Esophagus muscularis mucosa (tissue), 4 donors: ENCODE measurements around the gene SLC12A8. TPM values are rescaled to one million over a fixed set of nuclear protein-coding genes. Genes with fewer than 3 reads are reported as not detected.

Source experiments
- DNase-seq: peaks from one replicate; pipeline ENCODE4 v3.0.0-alpha.2; 2017; ENCODE audit errors: extremely low spot score
- H3K27ac ChIP-seq, 4 donors: fragments of 200-600 bp; sonication (generic); replicated peaks in 1 of 4; 1 replicate in 3 of 4; 2 replicates in 1 of 4; pipeline ENCODE4 v1.5.1; 2016 to 2019; ENCODE audit warnings: mild to moderate bottlenecking in 1 of 4
- H3K27me3 ChIP-seq, 4 donors: fragments of 200-600 bp; sonication (generic); one replicate each; pipeline versions ENCODE4 v1.5.1 to v1.6.0; 2016 to 2019
- H3K36me3 ChIP-seq, 4 donors: fragments of 200-600 bp; sonication (generic); one replicate each; pipeline ENCODE4 v1.5.1; 2016 to 2019
- H3K4me1 ChIP-seq, 4 donors: fragments of 200-600 bp; sonication (generic); one replicate each; pipeline ENCODE4 v1.5.1; 2016 to 2019
- H3K4me3 ChIP-seq, 4 donors: fragments of 200-600 bp; sonication (generic); 1 replicate in 2 of 4; 2 replicates in 2 of 4; pipeline ENCODE4 v1.5.1; 2016 to 2019; ENCODE audit warnings: mild to moderate bottlenecking in 4 of 4, moderate library complexity in 1 of 4
- H3K9me3 ChIP-seq, 4 donors: fragments of 200-600 bp; sonication (generic); 1 replicate in 3 of 4; 2 replicates in 1 of 4; pipeline ENCODE4 v1.5.1; 2016 to 2019
- EP300 ChIP-seq: sonication (generic); formaldehyde crosslinking; IDR thresholded peaks from one replicate; pipeline ENCODE4 v1.6.1; 2017; ENCODE audit warnings: antibody characterized with exemption
- POLR2A ChIP-seq: fragments of 450-650 bp; IDR thresholded peaks from one replicate; pipeline ENCODE4 v1.6.1; 2017; ENCODE audit warnings: antibody characterized with exemption, moderate library complexity, mild to moderate bottlenecking, low read depth
- POLR2AphosphoS5 ChIP-seq, 2 donors: sonication (generic); formaldehyde crosslinking; IDR thresholded peaks; one replicate each; pipeline ENCODE4 v1.6.1; 2017; ENCODE audit warnings: antibody characterized with exemption in 2 of 2
- WGBS: methylation state at CpG from one replicate; pipeline ENCODE4 v1.1.5; 2018; 5-methylcytosine and 5-hydroxymethylcytosine counted together
- intact Hi-C: fragments of 100-400 bp; cut with DNase I; formaldehyde crosslinking; loops from one replicate; pipeline ENCODE4 v1.15.1; 2023
- total RNA-seq, 4 donors: library from RNA; depleted of rRNA; stranded (reverse); fragments of >200 nt; gene quantifications; one replicate each; pipeline versions ENCODE4 v1.1.0 to v1.2.1, GENCODE V29; 2016
- TF ChIP-seq, protein P1 (sequence below), 3 experiments: fragments of 200-600 bp in 2 of 3; fragments of 450-650 bp in 1 of 3; sonication (generic) in 2 of 3; IDR thresholded peaks; one replicate each; pipeline ENCODE4 v1.5.1; 2017 to 2019; ENCODE audit warnings: antibody characterized with exemption in 3 of 3, mild to moderate bottlenecking in 2 of 3, moderate library complexity in 1 of 3

Gene SLC12A8
- total RNA-seq, 4 donors from 2014 or later, result 0.46 to 2.9 (median 1.6) TPM; not detected in 1

DNA sequence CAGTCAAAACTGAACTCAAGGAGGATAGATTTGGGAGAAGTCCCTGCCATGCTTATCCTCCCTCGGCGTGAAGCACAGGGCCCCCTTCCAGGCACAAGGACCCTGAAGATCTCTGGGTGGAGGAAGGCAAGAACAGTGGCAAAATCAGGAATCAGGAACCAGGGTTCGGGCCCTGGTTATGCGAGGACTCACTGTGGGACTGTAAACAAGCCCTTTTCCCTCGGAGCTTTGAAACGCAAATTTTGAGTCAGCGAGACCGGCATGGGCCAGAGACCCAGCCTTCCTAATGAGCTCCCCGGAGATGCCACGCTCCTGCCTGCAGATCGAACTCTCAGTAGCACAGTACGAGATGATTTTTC is 70.1 kb downstream of the SLC12A8 start:
- Histone ChIP-seq H3K4me1 (peaks cover 50 to 62% (median 58%) of the 10 kb centered on the region in 4 donors), H3K4me3 (peak overlapping the region in 3 of 4 donors; percentile 54 to 58 (median 56)), H3K27me3 (no peaks in the 10 kb centered on the region), H3K27ac (peak overlapping the region; percentile 47 to 72 (median 63)), H3K36me3 (no peaks in the 10 kb centered on the region), H3K9me3 (no peaks in the 10 kb centered on the region)
- 85% methylated on average over 8 of the region's 12 CpGs for WGBS
- intact Hi-C loops, result loop anchor here (5.0 kb wide), 2 partner anchors 80 to 145 kb away; no protein-coding TSS in a partner anchor
- no peak for DNase-seq
- no peak for TF ChIP-seq POLR2AphosphoS5 (IDR thresholded peaks at IDR 0.05)
- no peak for TF ChIP-seq POLR2A

DNA sequence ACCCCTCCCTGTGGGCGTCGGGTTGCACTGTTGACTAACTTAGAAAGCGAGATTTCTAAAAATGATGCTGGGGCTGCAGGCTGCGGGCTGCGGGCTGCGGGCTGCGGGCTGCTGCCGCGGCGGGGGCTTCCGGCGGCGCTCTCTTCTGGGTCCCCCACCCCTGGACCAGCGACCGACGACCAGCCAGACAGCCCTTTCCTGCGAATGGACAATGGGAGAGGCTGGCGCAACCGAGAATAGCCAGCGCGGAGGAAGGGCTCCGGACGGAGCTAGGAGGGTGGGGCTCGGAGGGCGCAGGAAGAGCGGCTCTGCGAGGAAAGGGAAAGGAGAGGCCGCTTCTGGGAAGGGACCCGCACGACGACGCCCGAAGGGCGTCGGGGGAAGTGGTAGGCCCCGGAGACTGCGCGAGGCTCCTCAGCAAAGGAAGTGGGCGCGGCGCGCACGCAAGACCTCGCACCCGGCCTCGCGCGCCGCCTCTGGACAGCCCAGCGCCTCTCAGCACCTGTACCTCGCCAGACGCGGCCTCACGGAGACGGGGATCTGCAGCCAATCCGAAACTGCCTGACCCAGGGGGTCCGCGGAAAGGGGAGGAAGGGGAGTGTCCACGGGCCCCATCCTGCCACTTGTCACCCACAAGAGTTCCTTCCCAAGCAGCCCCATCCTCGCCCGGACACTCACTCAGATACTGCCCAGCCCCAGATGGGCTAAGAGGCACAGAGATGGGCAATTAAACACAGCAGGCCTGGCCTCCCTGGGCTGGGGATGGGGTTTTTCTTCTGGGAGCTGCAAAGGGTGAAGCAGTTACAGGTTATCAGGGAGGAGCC is 70.7 kb downstream of the SLC12A8 start:
- DNase-seq, result no peak

DNA sequence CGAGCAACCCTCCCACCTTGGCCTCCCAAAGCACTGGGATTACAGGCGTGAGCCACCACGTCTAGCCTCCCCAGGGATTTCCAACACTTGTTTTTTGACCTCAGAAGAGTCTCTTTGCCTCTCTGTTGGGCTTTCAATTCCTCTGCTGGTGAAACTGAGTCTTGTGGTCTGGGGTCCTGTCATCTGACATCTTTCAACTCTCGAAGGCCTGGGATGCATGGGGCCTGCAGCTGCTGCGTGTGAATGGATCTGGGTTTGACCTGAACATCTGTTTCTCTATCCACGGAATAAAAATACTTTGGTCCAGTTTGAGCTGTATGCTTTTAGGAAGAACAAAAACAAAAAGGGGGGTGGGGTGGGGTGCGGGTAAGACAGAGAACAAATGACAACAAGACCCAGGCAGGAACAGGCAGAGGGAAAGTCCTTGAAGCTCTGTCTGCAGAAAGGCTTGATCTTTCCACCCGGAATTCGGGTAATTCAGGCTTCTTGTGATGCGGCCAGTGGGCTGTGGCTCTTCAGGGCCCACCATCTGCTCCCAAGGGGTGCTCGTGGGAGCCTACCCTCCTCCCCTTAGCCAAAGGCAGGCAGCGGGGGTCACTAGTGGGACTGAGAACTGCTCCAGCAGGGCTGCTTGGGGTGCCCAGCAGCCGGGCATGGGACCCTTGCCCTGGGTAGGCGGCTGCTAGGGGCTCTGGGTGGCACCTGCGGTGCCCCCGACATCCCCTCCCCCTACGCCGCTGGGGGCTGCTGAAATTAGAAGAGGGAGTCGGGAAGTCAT is 71.5 kb downstream of the SLC12A8 start:
- Histone ChIP-seq H3K36me3 (no peaks in the 10 kb centered on the region), H3K9me3 (no peaks in the 10 kb centered on the region), H3K27ac (peak overlapping the region; percentile 47 to 72 (median 63)), H3K4me1 (peaks cover 45 to 57% (median 50%) of the 10 kb centered on the region in 4 donors), H3K4me3 (peak overlapping the region; percentile 54 to 58 (median 56)), H3K27me3 (no peaks in the 10 kb centered on the region)
- 68% methylated on average over 11 of the region's 19 CpGs for WGBS
- TF ChIP-seq, protein P1, sequence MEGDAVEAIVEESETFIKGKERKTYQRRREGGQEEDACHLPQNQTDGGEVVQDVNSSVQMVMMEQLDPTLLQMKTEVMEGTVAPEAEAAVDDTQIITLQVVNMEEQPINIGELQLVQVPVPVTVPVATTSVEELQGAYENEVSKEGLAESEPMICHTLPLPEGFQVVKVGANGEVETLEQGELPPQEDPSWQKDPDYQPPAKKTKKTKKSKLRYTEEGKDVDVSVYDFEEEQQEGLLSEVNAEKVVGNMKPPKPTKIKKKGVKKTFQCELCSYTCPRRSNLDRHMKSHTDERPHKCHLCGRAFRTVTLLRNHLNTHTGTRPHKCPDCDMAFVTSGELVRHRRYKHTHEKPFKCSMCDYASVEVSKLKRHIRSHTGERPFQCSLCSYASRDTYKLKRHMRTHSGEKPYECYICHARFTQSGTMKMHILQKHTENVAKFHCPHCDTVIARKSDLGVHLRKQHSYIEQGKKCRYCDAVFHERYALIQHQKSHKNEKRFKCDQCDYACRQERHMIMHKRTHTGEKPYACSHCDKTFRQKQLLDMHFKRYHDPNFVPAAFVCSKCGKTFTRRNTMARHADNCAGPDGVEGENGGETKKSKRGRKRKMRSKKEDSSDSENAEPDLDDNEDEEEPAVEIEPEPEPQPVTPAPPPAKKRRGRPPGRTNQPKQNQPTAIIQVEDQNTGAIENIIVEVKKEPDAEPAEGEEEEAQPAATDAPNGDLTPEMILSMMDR (IDR thresholded peaks at IDR 0.05), result no peak
- TF ChIP-seq POLR2AphosphoS5 (IDR thresholded peaks at IDR 0.05), result no peak
- no peak for TF ChIP-seq POLR2A
- no peak for DNase-seq
- intact Hi-C loops, result loop anchor here (5.0 kb wide), 2 partner anchors 79 to 144 kb away; no protein-coding TSS in a partner anchor

More for the DNA sequence above, 70.7 kb downstream of the SLC12A8 start:
- H3K4me1 ChIP-seq, result peaks cover 45 to 57% (median 55%) of the 10 kb centered on the region in 4 donors
- intact Hi-C loops, result loop anchor here (5.0 kb wide), 2 partner anchors 80 to 145 kb away; no protein-coding TSS in a partner anchor
- no peaks in the 10 kb centered on the region for H3K36me3 ChIP-seq
- no peaks in the 10 kb centered on the region for H3K27me3 ChIP-seq
- 3% methylated on average over 42 of the region's 61 CpGs for WGBS
- H3K4me3 ChIP-seq, result peak overlapping the region; percentile 54 to 58 (median 56)
- peak overlapping the region; percentile 47 to 72 (median 63) for H3K27ac ChIP-seq
- H3K9me3 ChIP-seq, result no peaks in the 10 kb centered on the region
- TF ChIP-seq POLR2AphosphoS5 (IDR thresholded peaks at IDR 0.05) (peak; percentile 18 to 42), EP300 (no peak), POLR2A (no peak)
- TF ChIP-seq, protein P1 (IDR thresholded peaks at IDR 0.05), result peak; percentile 58 to 70 (median 68)

DNA sequence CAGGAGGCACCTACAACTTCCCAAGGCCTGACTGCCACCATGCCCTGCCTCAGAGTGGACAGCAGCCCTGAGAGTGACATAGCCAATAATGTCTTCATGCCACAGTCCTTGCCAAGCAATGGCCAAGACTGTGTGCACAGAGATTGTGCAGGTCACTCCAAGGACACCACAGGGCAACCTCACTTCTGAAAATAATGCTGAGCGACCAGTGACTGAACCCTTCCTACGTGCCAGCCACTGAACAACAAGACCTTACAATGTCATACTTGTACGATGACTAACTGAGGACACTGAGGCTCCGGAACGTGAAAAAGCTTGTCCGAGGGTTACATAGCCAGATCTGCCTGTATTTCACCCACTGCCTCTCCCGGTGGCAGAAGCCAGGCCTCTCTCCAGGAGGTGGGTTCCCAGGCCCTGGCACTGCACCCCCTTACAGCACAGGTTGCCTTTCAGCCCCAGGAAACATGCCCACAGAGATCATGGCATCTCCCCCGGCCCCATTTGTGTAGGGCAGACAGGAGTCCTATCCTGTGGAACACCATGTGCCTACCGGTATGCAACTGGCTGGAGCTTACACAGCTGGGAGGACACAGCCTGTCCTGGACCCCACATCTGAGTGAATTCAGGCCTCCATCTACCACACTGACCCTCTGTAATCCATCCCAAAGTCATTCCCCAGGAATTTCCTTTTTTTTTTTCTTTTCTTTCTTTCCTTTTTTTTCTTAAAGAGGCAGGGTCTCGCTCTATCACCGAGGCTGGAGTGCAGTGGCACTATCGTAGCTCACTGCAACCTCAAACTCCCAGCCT is 72.3 kb downstream of the SLC12A8 start:
- Histone ChIP-seq H3K4me1 (peaks cover 45 to 57% (median 50%) of the 10 kb centered on the region in 4 donors), H3K27ac (peak overlapping the region in 1 of 4 donors; percentile 72)
- WGBS, result 90% methylated on average over 11 of the region's 12 CpGs

DNA sequence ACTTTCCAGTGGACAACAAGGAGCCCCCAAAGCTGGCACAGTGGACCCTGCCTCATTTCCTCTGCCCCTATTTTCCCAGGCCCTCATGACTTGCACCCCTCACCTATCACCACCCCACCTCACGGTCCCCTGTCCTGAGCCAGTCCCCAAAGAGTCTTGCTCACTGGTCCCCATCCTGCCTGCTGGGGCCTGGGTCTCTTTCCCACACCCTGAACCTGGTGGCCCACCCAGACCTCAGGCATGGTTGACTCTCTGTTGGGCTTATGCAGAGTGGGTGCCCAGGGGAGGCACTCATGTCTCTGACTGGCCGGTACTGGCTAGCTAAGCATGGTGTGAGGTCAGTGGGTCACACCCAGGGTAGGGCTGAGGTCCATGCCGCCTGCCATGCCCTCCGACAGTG is 73.2 kb downstream of the SLC12A8 start:
- H3K27ac ChIP-seq, result no peak overlapping the region
- peaks cover 38 to 50% (median 44%) of the 10 kb centered on the region in 4 donors for H3K4me1 ChIP-seq
- H3K4me3 ChIP-seq, result no peak overlapping the region
- intact Hi-C loops, result no loop called here
- 96% methylated on average over 4 of the region's 4 CpGs for WGBS
- H3K27me3 ChIP-seq, result no peaks in the 10 kb centered on the region
- H3K36me3 ChIP-seq, result no peaks in the 10 kb centered on the region
- no peak for TF ChIP-seq POLR2AphosphoS5 (IDR thresholded peaks at IDR 0.05)
- no peak for TF ChIP-seq EP300
- no peak for TF ChIP-seq POLR2A
- TF ChIP-seq, protein P1 (IDR thresholded peaks at IDR 0.05), result no peak
- H3K9me3 ChIP-seq, result no peaks in the 10 kb centered on the region
- DNase-seq, result no peak

More for the DNA sequence above, 72.3 kb downstream of the SLC12A8 start:
- DNase-seq, result no peak
- no peak for TF ChIP-seq POLR2AphosphoS5 (IDR thresholded peaks at IDR 0.05)
- intact Hi-C loops, result loop anchor here (5.0 kb wide), 2 partner anchors 78 to 143 kb away; no protein-coding TSS in a partner anchor
- Histone ChIP-seq H3K36me3 (no peaks in the 10 kb centered on the region), H3K4me3 (no peak overlapping the region), H3K9me3 (no peaks in the 10 kb centered on the region), H3K27me3 (no peaks in the 10 kb centered on the region)
